ENCODE results near the gene UAP1.

- TF ChIP-seq, protein P1, sequence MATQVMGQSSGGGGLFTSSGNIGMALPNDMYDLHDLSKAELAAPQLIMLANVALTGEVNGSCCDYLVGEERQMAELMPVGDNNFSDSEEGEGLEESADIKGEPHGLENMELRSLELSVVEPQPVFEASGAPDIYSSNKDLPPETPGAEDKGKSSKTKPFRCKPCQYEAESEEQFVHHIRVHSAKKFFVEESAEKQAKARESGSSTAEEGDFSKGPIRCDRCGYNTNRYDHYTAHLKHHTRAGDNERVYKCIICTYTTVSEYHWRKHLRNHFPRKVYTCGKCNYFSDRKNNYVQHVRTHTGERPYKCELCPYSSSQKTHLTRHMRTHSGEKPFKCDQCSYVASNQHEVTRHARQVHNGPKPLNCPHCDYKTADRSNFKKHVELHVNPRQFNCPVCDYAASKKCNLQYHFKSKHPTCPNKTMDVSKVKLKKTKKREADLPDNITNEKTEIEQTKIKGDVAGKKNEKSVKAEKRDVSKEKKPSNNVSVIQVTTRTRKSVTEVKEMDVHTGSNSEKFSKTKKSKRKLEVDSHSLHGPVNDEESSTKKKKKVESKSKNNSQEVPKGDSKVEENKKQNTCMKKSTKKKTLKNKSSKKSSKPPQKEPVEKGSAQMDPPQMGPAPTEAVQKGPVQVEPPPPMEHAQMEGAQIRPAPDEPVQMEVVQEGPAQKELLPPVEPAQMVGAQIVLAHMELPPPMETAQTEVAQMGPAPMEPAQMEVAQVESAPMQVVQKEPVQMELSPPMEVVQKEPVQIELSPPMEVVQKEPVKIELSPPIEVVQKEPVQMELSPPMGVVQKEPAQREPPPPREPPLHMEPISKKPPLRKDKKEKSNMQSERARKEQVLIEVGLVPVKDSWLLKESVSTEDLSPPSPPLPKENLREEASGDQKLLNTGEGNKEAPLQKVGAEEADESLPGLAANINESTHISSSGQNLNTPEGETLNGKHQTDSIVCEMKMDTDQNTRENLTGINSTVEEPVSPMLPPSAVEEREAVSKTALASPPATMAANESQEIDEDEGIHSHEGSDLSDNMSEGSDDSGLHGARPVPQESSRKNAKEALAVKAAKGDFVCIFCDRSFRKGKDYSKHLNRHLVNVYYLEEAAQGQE (IDR thresholded peaks at IDR 0.05; ENCODE audit: insufficient read depth in 1 of 2, low read depth in 2 of 2, low read length in 2 of 2) = no peak
- TF ChIP-seq POLR2AphosphoS5 (IDR thresholded peaks at IDR 0.05; ENCODE audit: low read depth, low read length) (no peak), TAF1 (IDR thresholded peaks at IDR 0.05; ENCODE audit: borderline replicate concordance, insufficient read depth, low read length) (no peak), SIN3A (IDR thresholded peaks at IDR 0.05; ENCODE audit: borderline replicate concordance, insufficient read depth, low read length) (no peak)
Measured at GRCh38 chr1:162573136-162573535, 11.6 kb downstream of the UAP1 start.
